HG03575 (cell line): Measurements from ENCODE around the gene DUS4L.

Experiments
- ATAC-seq: cut with Tn5 transposase; IDR thresholded peaks from one replicate; pipeline ENCODE4 v1.9.1; 2021; ENCODE audit not compliant: unreplicated experiment, insufficient number of reproducible peaks, low FRiP score; ENCODE audit errors: extremely low read depth

DUS4L gene

DNA sequence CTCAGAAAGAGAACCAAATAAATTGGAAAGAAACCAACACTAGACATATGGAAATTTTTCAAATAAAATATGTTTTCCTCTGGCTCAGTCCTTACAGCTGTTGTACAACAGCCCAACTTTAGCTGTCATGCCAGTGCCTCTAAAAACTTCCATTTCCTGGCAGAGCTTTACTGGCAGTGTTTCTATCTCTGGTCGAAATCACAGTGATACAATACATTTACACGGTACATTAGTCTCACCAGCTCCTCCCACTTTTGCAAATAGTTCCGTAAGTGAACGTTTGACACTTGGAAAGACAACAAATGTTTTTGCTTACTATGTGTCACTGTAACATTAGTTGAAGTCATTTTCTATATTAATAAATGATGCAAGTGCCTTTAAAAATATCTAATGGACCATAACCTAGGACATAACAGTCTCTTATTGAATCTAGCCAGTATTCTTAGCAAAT lies 46.1 kb downstream of the DUS4L start:
- ATAC-seq, result no peak

DNA sequence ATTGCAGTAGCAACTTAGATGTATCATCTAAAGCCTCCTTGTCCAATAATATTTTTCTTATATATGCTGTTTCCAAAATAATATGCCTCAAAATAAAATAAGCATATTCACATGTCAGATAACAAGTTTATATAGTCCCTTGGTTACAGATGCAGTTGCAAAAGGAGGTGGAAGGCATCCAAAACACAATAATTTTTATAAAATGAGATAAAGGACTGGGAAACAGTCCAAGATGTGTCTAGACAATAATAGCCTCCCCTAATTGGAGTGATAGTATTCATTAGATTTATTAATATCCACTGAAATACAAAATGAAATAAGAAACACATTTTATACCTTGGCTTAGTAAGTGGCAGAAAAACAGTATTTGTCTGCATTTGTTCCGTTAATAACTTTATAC lies 46.6 kb downstream of the DUS4L start:
- no peak for ATAC-seq

DNA sequence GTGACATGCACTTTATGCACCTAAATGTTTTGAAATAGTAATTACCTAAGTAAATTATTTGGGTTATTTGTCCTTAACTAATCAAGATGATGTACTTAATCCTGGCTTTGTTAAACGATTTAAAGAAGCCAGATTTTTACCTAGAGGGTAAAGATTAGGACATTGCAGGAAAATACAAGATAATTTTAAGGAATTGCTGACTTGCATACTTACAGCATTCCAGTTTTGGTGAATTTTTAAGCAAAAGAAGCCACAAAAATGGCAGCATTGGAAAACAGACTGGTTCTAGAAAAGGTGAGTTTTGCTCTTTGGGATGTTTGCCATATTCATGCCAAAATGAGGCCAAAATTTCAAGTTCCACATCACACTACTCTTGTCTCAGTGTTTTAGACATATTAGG lies 49.7 kb downstream of the DUS4L start:
- no peak for ATAC-seq

DNA sequence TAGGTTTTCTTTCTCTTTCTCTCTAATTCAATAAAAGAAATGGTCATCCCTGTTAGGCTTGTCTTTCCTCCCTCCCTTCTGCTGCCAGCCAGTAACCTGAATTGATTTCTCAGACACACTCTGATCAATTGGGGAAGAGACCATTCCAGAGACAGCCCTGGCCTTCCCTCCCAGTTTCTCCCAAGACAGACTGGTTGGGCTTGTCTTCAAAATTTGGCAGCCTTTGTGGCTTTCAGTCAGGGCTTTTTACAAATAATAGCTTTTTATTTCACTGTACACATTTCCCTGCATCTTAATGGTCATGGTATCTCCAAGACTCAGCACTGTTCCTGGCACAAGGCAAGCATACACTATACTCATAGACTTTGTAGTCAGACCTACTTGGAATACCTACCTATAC lies 50.2 kb downstream of the DUS4L start:
- no peak for ATAC-seq

DNA sequence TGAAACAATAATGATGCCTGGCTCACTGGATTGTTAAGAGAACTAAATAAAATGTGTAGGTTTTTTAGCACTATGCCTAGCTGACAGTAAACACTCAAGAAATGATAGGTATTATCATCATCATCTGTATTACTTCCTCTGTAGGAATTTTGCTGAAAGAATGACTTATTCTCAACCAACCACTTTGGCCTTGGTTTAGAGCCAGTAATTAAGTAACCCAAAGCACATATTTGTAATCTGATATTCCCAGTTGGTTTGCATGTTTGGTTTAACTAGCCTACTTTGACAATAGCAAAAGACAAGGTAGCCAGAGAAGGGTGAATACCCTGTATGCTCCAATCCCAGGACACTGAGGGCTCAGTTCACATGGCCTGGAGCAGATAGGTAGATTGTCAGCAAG lies 50.7 kb downstream of the DUS4L start:
- no peak for ATAC-seq

DNA sequence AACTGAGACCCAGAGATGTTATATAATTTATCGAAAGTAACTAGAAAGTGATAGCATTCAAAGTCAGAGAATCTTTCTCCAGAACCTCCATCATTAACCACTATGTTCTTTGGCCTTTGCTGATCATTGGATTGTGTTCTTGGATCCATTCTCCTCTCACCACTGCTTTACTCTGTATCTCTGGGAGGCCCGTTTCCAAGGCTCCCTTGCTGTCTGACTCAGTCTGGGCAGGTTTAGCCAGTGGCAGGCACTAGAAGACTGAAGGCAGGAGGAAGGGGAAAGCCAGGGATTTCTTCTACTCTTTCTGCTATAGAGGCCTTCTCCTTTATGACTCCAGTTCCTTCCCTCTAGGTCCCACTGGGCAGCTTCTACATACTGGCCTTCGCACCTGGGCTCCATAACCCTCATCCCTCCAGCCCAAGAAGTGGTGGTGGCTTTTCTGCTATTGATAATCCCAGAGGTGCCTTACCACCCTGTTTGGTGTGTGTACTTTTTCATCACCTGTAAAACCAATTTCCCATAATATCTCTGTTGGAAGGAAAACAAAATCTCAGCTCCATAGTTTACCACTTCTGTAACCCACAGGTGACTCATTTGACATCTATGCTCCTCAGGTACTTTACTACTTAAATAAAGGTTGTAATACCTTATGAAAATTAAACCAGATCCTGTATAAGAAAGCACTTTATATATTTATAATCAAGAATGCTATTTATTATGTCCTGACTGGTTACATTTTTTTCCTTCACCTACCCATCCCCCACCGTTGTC lies 52.3 kb downstream of the DUS4L start:
- no peak for ATAC-seq

DNA sequence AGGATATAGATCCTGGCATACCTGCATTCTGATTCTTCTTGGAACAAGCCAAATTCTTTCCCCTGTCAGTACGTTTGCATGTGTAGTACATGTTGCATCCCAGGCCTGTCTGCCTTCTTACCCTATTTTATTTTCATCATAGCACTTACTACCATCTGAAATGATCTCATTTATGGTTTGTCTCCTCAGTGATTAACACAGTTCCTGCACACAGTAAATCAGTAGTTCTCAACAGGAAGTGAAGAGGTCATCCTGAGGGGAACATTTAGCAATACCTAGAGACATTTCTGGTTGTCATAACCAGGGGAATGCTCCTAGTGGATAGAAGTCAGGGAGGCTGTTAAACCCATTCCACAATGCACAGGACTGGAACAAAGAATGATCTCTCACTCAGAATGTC lies 58.7 kb downstream of the DUS4L start:
- no peak for ATAC-seq

DNA sequence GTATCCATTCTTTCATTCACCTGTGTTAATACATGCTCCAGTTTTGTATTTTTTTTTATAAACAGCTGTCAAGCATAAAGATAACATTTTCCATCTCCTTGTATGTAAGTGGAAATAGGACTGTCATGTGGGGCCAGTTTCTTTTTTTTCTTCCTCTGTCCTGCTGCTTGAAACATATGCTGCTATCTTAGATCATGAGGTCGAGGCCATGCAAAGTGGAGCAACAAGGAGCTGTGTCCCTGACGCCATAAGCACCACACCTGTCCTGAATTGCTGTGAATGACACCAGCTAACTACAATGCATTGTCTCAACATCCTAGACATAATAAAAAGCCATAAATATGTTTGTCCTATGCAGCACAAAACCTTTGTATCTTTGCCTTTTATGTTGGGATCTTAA lies 59.1 kb downstream of the DUS4L start:
- ATAC-seq, result no peak

DNA sequence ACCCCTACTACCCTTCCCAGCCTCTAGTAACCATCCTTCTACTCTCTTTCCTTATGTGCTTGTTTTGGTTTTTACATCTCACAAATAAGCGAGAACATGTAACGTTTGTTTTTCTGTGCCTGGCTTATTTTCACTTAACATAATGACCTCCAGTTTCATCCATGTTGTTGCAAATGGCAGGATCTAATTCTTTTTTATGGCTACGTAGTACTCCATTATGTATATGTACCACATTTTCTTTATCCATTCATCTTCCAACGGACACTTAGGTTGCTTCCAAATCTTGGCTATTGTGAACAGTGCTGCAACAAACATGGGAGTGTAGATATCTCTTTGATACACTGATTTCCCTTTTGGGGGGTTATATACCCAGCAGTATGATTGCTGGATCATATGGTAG lies 63.2 kb downstream of the DUS4L start:
- ATAC-seq, result no peak
